T47D (cell line): ENCODE results near the gene LRRC36.
"Not testable (repeated sequence)": the region's sequence is repeated elsewhere in the genome, so short reads cannot be mapped to it uniquely, and the experiment has no call there.

Experiments used
- DNase-seq, 2 experiments: peaks; one replicate each; pipeline versions ENCODE4 v3.0.0 to v3.0.0-alpha.2; 2011 to 2012; ENCODE audit warnings: low read depth in 1 of 2, low spot score in 1 of 2
- JUND ChIP-seq: IDR thresholded peaks from 2 replicates; pipeline ENCODE4 v1.6.1; 2012; ENCODE audit warnings: low read depth
- in situ Hi-C: cut with HindIII; loops from 2 replicates; pipeline ENCODE4 v1.10.0; 2016; ENCODE audit warnings: low sequenced_read_pairs, low pct_unique_long_range_greater_than_20kb

LRRC36 gene

GRCh38 chr16:67370661-67371060 is 44.0 kb downstream of the LRRC36 start:
- TF ChIP-seq JUND, result no peak
- DNase-seq, result no peak
- in situ Hi-C loops, result no loop called here

DNA sequence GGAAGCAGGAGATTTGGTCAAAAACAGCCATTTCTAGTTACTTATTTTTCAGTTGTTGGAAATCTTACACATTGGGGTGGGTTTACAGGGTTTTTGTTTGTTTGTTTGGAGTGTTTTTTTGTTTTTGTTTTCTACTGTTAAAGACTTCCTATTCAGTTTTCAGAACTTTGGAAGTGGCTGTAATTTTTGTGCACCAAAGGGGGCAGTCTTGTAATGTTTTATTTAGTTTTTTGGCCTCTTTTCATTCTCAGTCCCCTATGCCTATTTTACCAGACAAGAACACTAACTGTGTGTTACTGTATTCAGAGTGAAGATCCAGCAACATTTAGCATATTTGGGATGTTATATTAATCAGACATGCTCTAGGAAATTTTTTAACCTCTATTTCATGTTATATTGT is 46.0 kb downstream of the LRRC36 start:
- DNase-seq, result peak in 1 of 2 experiments; percentile 48
- in situ Hi-C loops, result no loop called here
- TF ChIP-seq JUND, result no peak

DNA sequence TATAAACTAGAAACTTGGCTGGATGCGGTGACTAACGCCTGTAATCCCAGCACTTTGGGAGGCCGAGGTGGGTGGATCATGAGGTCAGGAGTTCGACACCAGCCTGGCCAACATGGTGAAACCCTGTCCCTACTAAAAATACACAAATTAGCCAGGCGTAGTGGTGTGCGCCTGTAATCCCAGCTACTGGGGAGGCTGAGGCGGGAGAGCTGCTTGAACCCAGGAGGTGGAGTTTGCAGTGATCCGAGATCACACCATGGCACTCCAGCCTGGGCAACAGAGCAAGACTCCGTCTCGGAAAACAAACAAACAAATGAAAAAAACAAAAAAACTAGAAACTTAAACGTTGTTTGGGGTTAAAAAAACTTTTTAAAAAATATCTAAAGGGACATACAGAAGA is 49.4 kb downstream of the LRRC36 start:
- in situ Hi-C loops, DNase-seq: not testable (repeated sequence)

- no peak for DNase-seq
- no peak for TF ChIP-seq JUND
- in situ Hi-C loops, result no loop called here
These were observed 52.0 kb downstream of the LRRC36 start for GRCh38 chr16:67378642-67379041.

- in situ Hi-C loops, result no loop called here
- no peak for TF ChIP-seq JUND
- DNase-seq, result no peak
These were observed 56.7 kb downstream of the LRRC36 start for GRCh38 chr16:67383284-67383683.

DNA sequence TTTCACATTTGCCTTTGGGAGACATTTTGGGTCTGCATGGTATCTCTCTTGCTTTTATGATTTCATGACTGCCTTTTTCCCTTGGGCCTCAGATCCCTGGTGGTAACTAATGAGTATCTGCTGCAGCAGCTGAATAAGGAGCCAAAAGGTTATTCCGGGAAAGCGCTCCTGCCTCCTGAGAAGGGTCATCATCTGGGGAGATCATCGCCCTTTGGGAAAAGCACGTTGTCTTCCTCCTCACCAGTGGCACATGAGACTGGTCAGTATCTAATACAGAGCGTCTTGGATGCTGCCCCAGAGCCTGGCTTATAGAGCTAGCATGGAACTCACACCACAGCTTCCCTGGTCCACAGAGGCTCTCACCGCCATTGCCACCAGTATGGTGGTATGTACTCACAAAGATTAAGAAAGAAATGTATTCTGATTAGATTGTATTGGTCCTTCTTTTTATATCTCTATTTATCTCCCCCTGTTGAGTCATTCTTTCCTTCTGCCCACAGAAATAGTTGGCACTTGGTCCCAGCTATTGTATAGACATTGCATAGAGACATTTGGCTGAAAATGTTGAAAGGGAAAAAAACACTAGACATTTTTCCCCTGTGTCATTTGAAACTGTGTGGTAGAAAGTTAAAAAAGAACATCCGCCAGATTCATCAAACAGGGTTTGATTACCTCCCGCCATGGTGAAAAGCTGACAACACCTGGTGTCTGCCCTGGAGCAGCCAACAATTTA is 58.3 kb downstream of the LRRC36 start:
- in situ Hi-C loops, result no loop called here
- no peak for TF ChIP-seq JUND
- DNase-seq, result no peak

DNA sequence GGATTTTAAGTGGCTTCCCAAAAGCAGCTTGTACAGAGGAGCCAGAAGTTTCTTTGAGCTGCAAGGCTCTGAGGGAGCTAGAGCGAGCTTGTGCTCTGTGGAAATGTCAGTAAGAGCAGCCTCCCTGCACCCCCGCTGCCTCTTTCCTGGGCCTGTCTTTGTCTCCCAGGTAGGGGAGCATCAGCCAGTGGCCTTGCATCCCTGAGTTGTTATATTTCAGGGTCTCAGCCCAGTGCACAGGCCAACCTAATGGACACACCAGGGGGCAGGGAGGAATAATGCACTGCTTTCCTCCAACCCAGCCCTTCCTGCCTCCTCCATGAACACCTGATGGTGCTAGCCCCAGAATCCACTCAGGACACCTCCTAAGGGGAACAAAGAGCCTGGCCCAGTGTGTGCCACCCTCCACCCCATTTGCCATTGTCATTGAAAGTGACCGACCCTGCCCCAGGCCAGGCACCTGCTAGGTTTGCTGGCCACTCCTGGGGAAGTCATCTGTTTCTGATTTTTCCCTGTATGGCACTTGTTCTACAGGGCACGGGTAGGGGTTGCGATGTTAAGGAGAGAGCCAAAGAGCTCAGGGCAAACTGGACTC is 60.3 kb downstream of the LRRC36 start:
- in situ Hi-C loops, result no loop called here
- TF ChIP-seq JUND, result no peak
- DNase-seq, result no peak

GRCh38 chr16:67387479-67388079 is 61.0 kb downstream of the LRRC36 start:
- in situ Hi-C loops, result no loop called here
- TF ChIP-seq JUND, result no peak
- no peak for DNase-seq

- in situ Hi-C loops, result no loop called here
- no peak for DNase-seq
These were observed 61.6 kb downstream of the LRRC36 start for GRCh38 chr16:67388191-67388590.

GRCh38 chr16:67388591-67388990 is 62.0 kb downstream of the LRRC36 start:
- TF ChIP-seq JUND, result no peak
- in situ Hi-C loops, result no loop called here
- no peak for DNase-seq

More at GRCh38 chr16:67388191-67388590, 61.6 kb downstream of the LRRC36 start:
- no peak for TF ChIP-seq JUND

DNA sequence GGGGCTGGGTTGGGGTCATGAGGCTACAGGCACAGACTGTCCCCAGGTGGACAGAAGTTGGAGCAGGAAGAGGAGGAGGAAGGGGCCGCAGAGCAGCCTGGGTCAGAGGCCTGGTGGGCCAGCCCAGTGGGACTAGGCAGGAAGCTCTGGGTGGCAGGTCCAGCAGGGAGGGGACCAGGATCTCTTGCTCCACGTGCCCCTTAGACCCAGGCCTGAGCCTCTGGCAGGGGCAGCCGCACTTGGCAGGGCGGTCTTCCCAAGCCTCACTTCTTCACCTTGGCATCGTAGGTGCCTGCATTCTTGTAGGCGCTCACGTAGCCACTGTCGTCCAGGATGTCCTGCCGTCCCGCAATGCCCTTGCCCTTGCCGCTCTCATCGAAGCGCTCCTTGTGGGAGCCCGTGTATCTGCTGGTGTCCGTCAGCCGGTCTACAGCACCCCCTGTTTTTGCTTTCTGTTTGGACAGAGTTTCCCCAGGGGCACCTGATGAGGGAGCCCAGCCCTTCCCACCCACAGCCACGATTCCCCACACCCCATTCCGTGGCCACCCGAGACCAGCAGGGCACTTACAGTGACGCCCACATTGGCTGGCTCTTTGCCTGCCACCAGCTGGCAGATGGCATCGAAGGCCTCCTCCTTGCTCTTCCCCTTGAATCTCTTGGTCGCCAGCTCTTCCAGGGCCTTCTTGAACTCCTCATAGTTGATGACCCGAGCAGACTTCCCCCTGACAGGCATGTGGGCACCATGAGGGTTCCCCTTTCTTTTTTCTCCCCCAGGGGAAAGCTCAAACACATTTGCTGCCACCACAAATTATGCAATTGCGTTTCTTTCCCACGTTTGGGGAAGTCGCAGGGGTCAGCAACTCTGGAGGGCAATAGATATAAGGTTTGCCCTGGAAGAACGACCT is 63.5 kb downstream of the LRRC36 start:
- TF ChIP-seq JUND, result no peak
- in situ Hi-C loops, result no loop called here
- no peak for DNase-seq

DNA sequence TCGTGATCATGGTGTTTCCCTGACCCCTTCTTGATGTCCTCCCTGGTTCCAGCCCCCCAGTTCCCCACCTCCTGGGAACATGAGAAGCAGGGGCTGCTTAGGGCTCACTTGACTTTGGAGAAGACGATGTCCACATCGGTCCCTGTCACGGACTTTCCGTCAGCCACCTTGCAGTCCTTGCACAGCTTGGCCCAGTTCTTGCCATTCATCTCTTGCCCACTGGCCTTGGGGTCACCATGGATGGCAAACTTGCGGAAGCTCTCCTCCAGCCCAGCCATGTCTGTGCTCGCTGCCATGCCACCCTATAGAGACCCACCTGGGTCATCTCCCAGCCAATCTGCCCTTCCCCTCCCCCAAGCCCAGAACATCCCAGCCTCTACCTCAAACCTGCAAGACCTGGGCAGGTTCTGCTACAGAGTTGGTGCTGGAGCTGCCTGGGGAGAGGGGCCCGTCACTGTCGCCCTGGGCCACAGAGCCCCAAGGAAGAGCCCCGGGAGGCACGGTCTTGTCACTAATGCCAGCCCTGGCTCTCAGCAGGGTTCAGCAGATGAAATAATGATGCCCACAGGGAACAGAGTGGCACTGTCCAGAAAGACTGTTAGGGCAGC is 64.3 kb downstream of the LRRC36 start:
- no peak for DNase-seq
- in situ Hi-C loops, result no loop called here
- TF ChIP-seq JUND, result no peak
